ENCODE results near the gene ZNF341. TPM values are rescaled to one million over a fixed set of nuclear protein-coding genes. Genes with fewer than 3 reads are reported as not detected.
A peak's percentile ranks its signal among the peaks of the same experiment; 100 is the strongest.

The ZNF341 gene
- total and polyA plus RNA-seq, 9 of the 15 experiments (the other 6 are each of a cell fraction or from before 2014, with no cell fraction given), result 0.08 to 2.6 (median 1.0) TPM

GRCh38 chr20:33719989-33720709 lies 11.6 kb upstream of the ZNF341 start, which contains the start of gene PXMP4 (continued):
- TF ChIP-seq ZBTB11 (CRISPR knock-in tag; IDR thresholded peaks at IDR 0.05), result peak in 1 of 3 experiments; percentile 67; a peak in 1 of 6 replicates
- TF ChIP-seq ZNF133 (CRISPR knock-in tag; IDR thresholded peaks at IDR 0.05), result no peak
- TF ChIP-seq, protein P1, sequence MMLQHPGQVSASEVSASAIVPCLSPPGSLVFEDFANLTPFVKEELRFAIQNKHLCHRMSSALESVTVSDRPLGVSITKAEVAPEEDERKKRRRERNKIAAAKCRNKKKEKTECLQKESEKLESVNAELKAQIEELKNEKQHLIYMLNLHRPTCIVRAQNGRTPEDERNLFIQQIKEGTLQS (IDR thresholded peaks at IDR 0.05), result no peak
- TF ChIP-seq, protein P1 (CRISPR knock-in tag; conservative IDR thresholded peaks at IDR 0.05), result no peak
- peak; percentile 82 for TF ChIP-seq CREM (IDR thresholded peaks at IDR 0.05; ENCODE audit: low read depth)
- TF ChIP-seq FOXM1 (IDR thresholded peaks at IDR 0.05; ENCODE audit: low read depth), result peak; percentile 82
- no peak for TF ChIP-seq FOXM1 (CRISPR knock-in tag; IDR thresholded peaks at IDR 0.05; ENCODE audit: low read depth)
- peak; percentile 95 for TF ChIP-seq RBM25 (IDR thresholded peaks at IDR 0.05; ENCODE audit: low read depth, low read length, severe bottlenecking)
- no peak for TF ChIP-seq PTTG1 (tag; IDR thresholded peaks at IDR 0.05; ENCODE audit: low read depth)
- no peak for TF ChIP-seq BDP1 (IDR thresholded peaks at IDR 0.05; ENCODE audit: insufficient read depth, insufficient read length)
- TF ChIP-seq PCBP1 (IDR thresholded peaks at IDR 0.05; ENCODE audit: low read depth, low read length, poor library complexity, severe bottlenecking), result no peak
- TF ChIP-seq, protein P2, sequence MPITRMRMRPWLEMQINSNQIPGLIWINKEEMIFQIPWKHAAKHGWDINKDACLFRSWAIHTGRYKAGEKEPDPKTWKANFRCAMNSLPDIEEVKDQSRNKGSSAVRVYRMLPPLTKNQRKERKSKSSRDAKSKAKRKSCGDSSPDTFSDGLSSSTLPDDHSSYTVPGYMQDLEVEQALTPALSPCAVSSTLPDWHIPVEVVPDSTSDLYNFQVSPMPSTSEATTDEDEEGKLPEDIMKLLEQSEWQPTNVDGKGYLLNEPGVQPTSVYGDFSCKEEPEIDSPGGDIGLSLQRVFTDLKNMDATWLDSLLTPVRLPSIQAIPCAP (CRISPR knock-in tag; IDR thresholded peaks at IDR 0.05; ENCODE audit: borderline replicate concordance), result no peak
- peak; percentile 69 for TF ChIP-seq EP400 (IDR thresholded peaks at IDR 0.05)
- no peak for TF ChIP-seq ARHGAP35 (IDR thresholded peaks at IDR 0.05; ENCODE audit: partially characterized antibody)
- TF ChIP-seq ERF (CRISPR knock-in tag; IDR thresholded peaks at IDR 0.05), result no peak
- peak; percentile 87; the same call in 1 of the 2 replicates for TF ChIP-seq PHF8 (IDR thresholded peaks at IDR 0.05; ENCODE audit: borderline replicate concordance, low read length)
- no peak for TF ChIP-seq TRIM28 (IDR thresholded peaks at IDR 0.05)
- no peak for TF ChIP-seq ZNF280B (CRISPR knock-in tag; IDR thresholded peaks at IDR 0.05)

Data from K562 (cell line).